ENCODE data around the gene KIF13A. TPM values are rescaled to one million over a fixed set of nuclear protein-coding genes. Genes with fewer than 3 reads are reported as not detected.

KIF13A gene
- total RNA-seq, 1 experiment from 2014 or later, result 52.2 TPM

DNA sequence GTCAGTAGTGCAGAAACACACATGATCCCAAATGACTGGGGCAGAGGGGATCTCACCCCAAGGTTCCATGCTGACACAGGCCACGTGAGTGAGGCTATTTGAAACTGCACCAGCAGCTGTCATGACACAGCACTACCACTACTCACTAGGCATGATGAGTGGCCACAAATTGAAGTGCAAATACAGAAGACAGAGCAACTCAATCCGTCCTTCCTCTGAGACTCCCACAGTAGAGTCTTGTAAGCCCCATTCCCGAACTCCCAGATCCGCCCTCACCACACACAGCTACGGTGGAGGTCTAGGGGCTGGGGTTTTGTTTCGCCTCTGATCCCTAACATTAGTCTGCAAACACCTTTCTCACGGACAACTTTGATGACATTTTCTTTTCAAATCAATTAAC is 167.4 kb downstream of the KIF13A start:
- no peaks in the 10 kb centered on the region for H3K9me3 ChIP-seq (ENCODE audit: insufficient read depth, low read depth)
- H3K4me1 ChIP-seq (replicated peaks; ENCODE audit: insufficient read depth), result no peaks in the 10 kb centered on the region
- H3K9me2 ChIP-seq (ENCODE audit: insufficient read depth), result no peaks in the 10 kb centered on the region
- intact Hi-C loops (cut with micrococcal nuclease; ENCODE audit: unreplicated experiment), result loop anchor here (10.0 kb wide), 1 partner anchor 85 kb away; no protein-coding TSS in a partner anchor
- no TSS peak for BruUV-seq (replicated peaks)
- H4K20me1 ChIP-seq (ENCODE audit: insufficient read depth), result no peaks in the 10 kb centered on the region; the same call in 1 of the 2 replicates
- H3K4me3 ChIP-seq, result no peak overlapping the region
- no peaks in the 10 kb centered on the region for H3K27me3 ChIP-seq (ENCODE audit: insufficient read depth, low read depth)
- no peak overlapping the region for H2AFZ ChIP-seq
- H3K36me3 ChIP-seq (ENCODE audit: low read depth), result no peaks in the 10 kb centered on the region
- H3K27ac ChIP-seq, result no peak overlapping the region
- no peaks in the 10 kb centered on the region for H3K79me2 ChIP-seq (ENCODE audit: low read depth)
- no peaks in the 10 kb centered on the region for H3F3A ChIP-seq (ENCODE audit: insufficient read depth, low read depth)
- TF ChIP-seq EZH2 (IDR thresholded peaks at IDR 0.05; ENCODE audit: low read depth), result no peak
- no peak for DNase-seq
- POLR2A ChIA-PET (ENCODE audit: unreplicated experiment), result no interaction called here
- no peak overlapping the region for H3K4me2 ChIP-seq
- CTCF ChIA-PET, result interaction anchor here (0.6 to 1.0 kb wide), 2 partner anchors 13 to 17 kb away, joined by 3 to 19 read pairs; no protein-coding TSS in a partner anchor

DNA sequence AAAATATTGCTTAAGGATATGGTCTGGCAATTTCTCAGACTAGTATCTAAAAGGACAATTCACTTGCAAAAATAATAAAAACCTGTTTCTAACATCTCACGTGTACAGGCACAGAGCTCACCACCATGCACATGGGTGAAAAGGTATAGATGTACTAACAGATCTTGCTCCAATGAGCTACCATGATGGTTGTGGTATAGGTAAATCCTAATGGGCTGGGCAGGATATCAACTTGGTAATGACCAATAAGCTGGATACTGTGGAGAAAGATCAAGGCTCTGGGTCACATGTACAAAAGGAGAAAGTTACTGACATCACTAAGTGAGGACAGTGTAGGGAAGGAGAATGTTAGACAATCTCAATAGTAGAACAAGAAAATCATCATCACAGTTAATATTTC is 169.7 kb downstream of the KIF13A start:
- no peaks in the 10 kb centered on the region for H3F3A ChIP-seq (ENCODE audit: insufficient read depth, low read depth)
- TF ChIP-seq, protein P1, sequence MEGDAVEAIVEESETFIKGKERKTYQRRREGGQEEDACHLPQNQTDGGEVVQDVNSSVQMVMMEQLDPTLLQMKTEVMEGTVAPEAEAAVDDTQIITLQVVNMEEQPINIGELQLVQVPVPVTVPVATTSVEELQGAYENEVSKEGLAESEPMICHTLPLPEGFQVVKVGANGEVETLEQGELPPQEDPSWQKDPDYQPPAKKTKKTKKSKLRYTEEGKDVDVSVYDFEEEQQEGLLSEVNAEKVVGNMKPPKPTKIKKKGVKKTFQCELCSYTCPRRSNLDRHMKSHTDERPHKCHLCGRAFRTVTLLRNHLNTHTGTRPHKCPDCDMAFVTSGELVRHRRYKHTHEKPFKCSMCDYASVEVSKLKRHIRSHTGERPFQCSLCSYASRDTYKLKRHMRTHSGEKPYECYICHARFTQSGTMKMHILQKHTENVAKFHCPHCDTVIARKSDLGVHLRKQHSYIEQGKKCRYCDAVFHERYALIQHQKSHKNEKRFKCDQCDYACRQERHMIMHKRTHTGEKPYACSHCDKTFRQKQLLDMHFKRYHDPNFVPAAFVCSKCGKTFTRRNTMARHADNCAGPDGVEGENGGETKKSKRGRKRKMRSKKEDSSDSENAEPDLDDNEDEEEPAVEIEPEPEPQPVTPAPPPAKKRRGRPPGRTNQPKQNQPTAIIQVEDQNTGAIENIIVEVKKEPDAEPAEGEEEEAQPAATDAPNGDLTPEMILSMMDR (conservative IDR thresholded peaks at IDR 0.05), result no peak
- TF ChIP-seq EZH2 (IDR thresholded peaks at IDR 0.05; ENCODE audit: low read depth), result no peak
- H3K4me2 ChIP-seq, result no peak overlapping the region
- H3K9me2 ChIP-seq (ENCODE audit: insufficient read depth), result no peaks in the 10 kb centered on the region
- intact Hi-C loops (cut with micrococcal nuclease; ENCODE audit: unreplicated experiment), result loop anchor here (5.0 kb wide), 2 partner anchors 660 to 685 kb away; no protein-coding TSS in a partner anchor
- H3K79me2 ChIP-seq (ENCODE audit: low read depth), result no peaks in the 10 kb centered on the region
- CTCF ChIA-PET, result interaction anchor here (0.6 to 0.8 kb wide), 3 partner anchors 16 to 205 kb away, joined by 3 to 8 read pairs (median 3); no protein-coding TSS in a partner anchor
- no peak overlapping the region for H3K4me3 ChIP-seq
- POLR2A ChIA-PET (ENCODE audit: unreplicated experiment), result no interaction called here
- BruUV-seq (replicated peaks), result no TSS peak
- H3K27me3 ChIP-seq (ENCODE audit: insufficient read depth, low read depth), result no peaks in the 10 kb centered on the region
- no peak overlapping the region for H3K27ac ChIP-seq
- H2AFZ ChIP-seq, result no peak overlapping the region
- DNase-seq, result no peak
- no peaks in the 10 kb centered on the region; the same call in 1 of the 2 replicates for H3K36me3 ChIP-seq (ENCODE audit: low read depth)
- no peaks in the 10 kb centered on the region for H3K9me3 ChIP-seq (ENCODE audit: insufficient read depth, low read depth)
- no peaks in the 10 kb centered on the region for H3K4me1 ChIP-seq (replicated peaks; ENCODE audit: insufficient read depth)
- H4K20me1 ChIP-seq (ENCODE audit: insufficient read depth), result no peaks in the 10 kb centered on the region; the same call in 1 of the 2 replicates

DNA sequence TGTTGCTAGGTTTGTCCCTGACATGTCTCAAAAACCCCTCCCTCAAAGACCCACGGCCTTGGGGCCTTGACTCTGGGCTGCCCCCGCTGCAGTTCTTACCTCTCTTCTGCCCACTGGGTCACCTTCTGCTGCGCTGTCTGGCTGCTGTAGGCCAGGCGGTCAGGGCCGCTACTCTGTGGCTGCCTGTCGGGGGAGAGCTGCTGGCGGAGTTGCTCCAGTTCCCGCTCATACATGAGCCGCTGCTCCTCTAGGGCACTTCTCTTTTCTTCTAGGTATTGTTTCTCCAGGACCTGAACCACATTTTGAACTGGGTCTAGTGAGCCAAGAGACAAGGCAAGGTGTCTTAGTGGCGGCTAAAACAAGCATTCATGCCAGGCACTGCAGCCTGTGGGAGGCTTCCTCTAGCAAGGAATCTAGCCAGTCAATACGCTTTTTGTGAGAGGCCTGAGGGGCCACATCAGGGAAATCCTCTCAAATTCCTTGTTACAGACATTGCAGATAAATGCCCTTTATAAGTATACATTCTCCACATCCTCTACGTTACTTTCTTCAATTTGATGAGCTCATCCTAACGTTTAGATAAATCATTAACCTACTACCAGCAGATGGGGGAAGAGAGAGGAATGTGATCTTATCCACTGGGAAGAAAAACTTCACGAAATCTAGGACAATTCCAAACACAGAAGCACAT is 170.4 kb downstream of the KIF13A start:
- DNase-seq, result no peak
- no TSS peak for BruUV-seq (replicated peaks)
- H3K36me3 ChIP-seq (ENCODE audit: low read depth), result no peaks in the 10 kb centered on the region; the same call in 1 of the 2 replicates
- no peaks in the 10 kb centered on the region for H3K9me2 ChIP-seq (ENCODE audit: insufficient read depth)
- no peaks in the 10 kb centered on the region for H3K9me3 ChIP-seq (ENCODE audit: insufficient read depth, low read depth)
- no peak overlapping the region for H3K27ac ChIP-seq
- H3K27me3 ChIP-seq (ENCODE audit: insufficient read depth, low read depth), result no peaks in the 10 kb centered on the region
- H3K4me3 ChIP-seq, result no peak overlapping the region
- intact Hi-C loops (cut with micrococcal nuclease; ENCODE audit: unreplicated experiment), result loop anchor here (1.0 to 5.0 kb wide), 3 partner anchors 305 to 685 kb away; partner anchors contain the start of gene NHLRC1
- no peaks in the 10 kb centered on the region for H3K4me1 ChIP-seq (replicated peaks; ENCODE audit: insufficient read depth)
- CTCF ChIA-PET, result interaction anchor here (0.6 to 0.7 kb wide), 2 partner anchors 16 to 206 kb away, joined by 3 read pairs; no protein-coding TSS in a partner anchor
- H3K79me2 ChIP-seq (ENCODE audit: low read depth), result no peaks in the 10 kb centered on the region
- TF ChIP-seq EZH2 (IDR thresholded peaks at IDR 0.05; ENCODE audit: low read depth), result no peak
- TF ChIP-seq, protein P1 (conservative IDR thresholded peaks at IDR 0.05), result 0 out of 2 replicates have a peak, but pooled peaks have one; percentile 12
- H2AFZ ChIP-seq, result no peak overlapping the region
- H3F3A ChIP-seq (ENCODE audit: insufficient read depth, low read depth), result no peaks in the 10 kb centered on the region
- POLR2A ChIA-PET (ENCODE audit: unreplicated experiment), result no interaction called here
- no peak overlapping the region for H3K4me2 ChIP-seq
- H4K20me1 ChIP-seq (ENCODE audit: insufficient read depth), result no peaks in the 10 kb centered on the region; the same call in 1 of the 2 replicates
